NCI-H345 (cell line): ENCODE measurements around the gene HES2.
"Not testable (repeated sequence)": the region's sequence is repeated elsewhere in the genome, so short reads cannot be mapped to it uniquely, and the experiment has no call there.

Experiments
- DNase-seq: peaks from one replicate; lab custom pipeline; 2025; lab: John Stamatoyannopoulos, UW

Gene HES2

GRCh38 chr1:6454856-6455751 lies 35.4 kb upstream of the HES2 start:
- no peak for DNase-seq

DNA sequence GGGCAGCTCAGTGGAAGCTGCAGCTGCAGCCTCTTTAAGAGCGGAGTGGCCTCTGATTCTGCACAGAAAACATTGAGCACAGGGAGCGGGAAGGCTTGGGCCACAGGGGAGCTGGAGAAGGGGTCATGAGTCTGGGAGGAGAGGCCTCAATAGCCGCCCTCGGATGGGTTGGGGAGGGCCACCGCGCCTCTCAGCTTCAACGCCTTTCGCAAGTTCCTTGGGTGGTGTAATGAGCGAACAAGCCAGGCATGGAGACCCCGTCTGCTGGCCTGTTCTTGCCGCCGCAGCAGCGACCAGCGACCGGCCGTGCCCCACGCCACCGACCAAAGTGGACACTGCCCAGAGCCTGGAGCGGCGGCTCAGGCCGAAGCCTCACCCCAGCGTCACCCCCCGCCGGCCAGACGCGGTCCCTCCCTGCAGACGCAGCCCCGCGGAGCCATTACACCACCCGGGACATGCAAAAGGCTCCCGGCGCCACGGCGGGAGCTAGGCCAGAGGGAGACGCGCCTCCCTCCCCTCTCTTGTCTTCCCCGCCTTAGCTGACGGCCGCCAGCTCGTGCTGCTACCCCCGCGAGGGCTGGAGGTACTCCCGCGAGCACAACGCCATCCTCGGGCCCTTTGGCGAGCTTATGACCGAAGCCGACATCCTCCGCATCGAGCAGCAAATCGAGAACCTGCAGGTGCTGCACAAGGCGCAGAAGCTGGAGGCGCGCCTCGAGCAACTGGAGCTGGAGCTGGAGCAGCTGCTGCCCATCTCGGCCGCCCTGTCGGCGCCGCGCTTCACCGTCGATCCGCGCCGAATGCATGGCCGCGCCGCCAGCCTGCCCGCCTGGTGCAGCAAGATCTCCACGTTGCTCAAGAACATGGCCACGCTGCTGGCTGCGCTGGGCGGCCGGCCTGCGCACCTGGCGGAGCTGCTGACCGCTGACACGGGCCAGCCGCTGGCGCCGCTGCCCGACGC lies 34.5 kb upstream of the HES2 start:
- DNase-seq = not testable (repeated sequence)

- no peak for DNase-seq
Measured at GRCh38 chr1:6450943-6451373, 31.2 kb upstream of the HES2 start.

GRCh38 chr1:6450486-6450885 lies 30.8 kb upstream of the HES2 start:
- DNase-seq = not testable (repeated sequence)

DNA sequence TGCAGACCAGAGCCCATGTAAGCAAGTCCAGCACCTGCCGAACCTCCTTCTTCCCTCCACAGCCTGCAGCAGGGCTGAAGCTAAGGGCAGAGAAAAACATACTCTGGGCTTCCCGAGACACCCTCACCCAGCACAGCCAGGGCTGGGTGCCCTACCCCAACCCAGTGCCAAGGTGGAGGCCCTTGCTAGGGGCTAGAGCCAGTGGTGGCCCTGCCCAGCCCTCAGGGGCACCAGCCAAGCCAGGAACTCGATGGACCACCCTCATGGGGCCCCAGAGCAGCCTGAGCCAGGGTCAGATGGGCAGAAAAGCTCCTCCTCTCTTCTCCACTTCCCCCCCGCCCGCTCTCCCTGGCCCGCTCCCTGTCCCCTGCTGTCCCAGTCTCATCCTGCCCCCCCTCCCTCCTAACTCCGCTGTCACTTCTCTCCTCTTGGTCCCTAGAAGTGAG lies 30.3 kb upstream of the HES2 start:
- no peak for DNase-seq

- DNase-seq = no peak
Measured at GRCh38 chr1:6448749-6449631, 29.3 kb upstream of the HES2 start.

DNA sequence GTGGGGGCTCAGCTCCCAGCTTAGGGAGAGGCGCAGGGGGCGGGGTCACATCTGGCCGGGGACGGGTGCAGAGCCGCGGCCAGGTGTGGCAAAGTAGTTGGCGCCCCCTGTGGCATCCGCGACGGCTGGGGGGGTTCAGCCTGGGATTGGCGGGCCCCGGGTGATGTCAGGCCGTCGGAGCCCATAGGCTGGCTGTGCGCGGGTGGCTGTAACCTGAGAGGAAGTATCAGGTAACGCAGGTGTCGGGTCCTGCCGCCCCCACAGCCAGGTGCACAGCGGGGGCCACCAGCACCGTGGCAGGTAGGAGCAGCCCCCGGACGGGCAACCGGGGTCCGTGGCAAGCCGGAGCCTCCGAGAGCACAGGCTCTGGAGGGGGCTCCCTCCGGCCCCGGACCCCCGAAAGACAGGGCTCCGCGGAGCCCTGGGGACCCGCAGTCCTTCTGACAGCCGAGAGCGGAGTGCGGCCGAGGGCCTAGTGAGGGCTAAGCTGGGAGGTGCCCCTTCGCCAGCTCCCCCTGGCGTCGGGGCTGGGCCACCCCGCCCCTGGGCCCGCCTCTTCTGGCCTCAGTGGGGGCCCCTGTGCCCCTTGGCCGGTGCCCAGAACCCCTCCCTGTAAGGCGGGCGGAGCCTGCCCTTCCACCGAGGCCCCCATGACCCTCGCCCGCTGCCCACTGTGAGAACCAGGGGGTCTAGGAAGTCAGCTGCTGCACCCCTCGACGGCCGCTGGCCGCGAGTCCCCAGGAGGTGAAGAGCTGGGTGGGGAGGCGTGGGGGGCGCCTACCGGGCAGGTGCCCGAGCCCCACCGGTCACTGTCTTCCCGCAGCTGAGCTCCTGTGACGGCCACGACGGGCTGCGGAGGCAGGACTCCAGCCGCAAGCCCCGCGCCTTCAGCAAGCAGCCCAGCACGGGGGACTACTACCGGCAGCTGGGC lies 28.4 kb upstream of the HES2 start:
- peak; percentile 72 for DNase-seq

DNA sequence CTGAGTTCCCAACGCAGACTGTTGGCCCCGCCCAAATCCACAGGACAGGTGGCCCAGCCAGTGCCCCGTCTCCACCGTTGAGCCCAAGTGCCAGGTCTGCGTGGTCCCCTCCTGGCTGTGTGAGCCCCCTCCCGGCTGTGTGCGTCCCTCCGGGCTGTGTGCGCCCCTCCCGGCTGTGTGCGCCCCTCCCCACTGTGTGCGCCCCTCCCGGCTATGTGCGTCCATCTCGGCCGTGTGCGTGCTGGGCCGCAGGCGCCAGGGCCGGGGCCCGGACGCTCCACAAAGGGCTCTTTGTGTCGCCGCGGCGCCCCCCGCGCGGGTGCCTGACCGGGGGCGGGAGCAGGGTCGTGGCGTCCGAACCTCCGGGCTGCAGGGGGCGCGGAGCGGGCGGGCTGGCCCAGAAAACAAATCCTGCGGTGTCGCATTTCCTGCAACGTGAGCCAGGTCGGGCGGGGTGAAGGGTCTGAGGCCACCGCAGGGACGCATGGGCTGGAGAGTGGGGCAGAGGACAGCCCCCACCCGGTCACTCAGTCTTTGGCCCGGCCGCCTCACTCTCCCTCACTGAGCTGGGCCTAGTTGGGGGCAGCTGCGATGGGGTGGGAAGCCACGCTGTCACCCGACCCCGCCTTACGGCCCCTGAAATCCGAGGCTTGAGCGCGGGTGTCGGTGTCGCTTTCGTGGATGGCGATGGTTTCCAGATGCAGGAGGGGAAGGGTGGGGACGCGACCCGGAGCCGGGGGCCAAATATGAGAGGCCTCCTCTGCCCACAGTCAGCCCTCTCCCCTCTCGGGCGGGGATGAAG lies 27.5 kb upstream of the HES2 start:
- DNase-seq = no peak

DNA sequence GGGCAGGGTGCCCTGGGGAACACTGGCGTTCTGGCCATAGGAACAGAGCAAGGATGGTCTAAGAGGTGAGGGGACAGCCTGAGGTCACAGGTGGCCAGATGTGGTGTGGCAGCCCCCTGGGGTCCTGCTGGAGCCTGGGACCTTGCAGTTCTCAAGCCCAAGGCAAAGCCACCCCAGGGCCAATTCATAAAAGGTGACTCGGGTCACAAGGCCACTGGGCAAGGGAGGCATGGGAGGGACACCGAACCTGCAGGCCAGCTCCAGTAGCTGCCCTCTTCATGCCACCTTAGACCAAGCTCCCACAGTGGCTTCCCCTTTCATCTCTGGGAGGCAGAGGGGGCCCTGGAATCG lies 26.9 kb upstream of the HES2 start:
- DNase-seq = no peak

DNA sequence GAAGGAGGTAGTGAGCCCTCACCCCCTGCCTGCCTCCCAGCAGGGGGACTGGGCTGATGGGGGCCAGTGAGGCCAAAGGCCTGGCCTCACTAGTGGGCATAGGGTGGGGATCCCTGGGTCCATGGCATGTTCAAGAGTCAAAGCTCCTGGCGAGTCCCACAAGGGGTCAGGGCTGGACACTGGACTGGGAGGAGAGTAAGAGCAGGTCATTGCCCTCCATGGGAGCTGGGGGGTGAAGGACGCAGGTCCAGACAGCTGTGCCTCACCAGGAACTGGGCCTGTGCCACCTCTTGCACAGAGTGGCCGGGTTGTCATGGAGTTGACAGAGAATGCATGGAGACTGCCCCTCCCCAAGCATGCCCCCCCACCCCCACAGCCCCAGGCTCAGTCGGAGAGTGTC lies 26.2 kb upstream of the HES2 start:
- not testable (repeated sequence) for DNase-seq

- DNase-seq = no peak
Measured at GRCh38 chr1:6445062-6445763, 25.5 kb upstream of the HES2 start.

GRCh38 chr1:6444377-6444776 lies 24.7 kb upstream of the HES2 start:
- DNase-seq = no peak

- DNase-seq = no peak
Measured at GRCh38 chr1:6443339-6444115, 23.8 kb upstream of the HES2 start.

GRCh38 chr1:6441586-6441985 lies 21.9 kb upstream of the HES2 start:
- DNase-seq = no peak

- DNase-seq = peak; percentile 67
Measured at GRCh38 chr1:6440198-6441126, 20.7 kb upstream of the HES2 start.

DNA sequence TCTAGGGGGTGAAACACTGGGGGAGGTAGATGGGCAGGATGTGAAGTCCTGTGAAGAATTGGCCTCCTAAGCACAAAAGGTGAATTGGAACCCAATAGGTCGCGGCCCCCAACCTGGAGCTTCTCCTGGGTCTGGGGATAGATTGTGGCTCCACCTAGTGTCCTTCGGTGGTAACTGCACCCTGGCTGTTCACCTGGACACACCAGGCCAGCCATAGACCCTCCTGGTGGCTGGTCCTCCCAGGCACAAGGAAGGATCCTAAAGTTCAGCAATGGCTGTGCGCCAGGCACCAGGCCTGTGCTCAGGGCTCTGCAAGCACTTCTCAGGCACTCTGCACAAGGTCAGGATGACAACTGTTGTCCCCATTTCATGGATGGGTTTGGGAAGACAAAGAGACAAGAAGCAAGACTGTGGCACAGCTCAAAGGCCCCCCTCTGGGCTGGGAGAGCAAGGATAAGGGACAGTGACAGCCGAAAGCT lies 18.4 kb upstream of the HES2 start:
- peak; percentile 79 for DNase-seq
